ENCODE measurements around the gene RNF208.

DNA sequence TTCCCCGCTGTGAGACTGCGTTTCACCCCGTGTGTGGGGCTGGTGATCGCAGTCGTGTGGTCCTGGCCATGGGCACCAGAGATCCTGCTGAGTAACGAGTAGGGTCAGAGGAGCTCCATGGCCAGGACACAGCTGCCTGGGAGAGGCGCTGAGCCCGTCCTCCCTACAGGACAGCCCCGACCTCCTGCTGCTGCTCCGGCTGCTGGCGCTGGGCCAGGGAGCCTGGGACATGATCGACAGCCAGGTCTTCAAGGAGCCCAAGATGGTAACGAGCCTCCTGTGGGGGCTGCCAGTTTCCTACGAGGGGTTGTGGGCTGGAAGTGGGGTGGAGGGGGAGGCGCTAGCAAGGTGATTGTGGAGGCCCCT, 44.1 kb upstream of the RNF208 start:
- TF ChIP-seq, protein P1, sequence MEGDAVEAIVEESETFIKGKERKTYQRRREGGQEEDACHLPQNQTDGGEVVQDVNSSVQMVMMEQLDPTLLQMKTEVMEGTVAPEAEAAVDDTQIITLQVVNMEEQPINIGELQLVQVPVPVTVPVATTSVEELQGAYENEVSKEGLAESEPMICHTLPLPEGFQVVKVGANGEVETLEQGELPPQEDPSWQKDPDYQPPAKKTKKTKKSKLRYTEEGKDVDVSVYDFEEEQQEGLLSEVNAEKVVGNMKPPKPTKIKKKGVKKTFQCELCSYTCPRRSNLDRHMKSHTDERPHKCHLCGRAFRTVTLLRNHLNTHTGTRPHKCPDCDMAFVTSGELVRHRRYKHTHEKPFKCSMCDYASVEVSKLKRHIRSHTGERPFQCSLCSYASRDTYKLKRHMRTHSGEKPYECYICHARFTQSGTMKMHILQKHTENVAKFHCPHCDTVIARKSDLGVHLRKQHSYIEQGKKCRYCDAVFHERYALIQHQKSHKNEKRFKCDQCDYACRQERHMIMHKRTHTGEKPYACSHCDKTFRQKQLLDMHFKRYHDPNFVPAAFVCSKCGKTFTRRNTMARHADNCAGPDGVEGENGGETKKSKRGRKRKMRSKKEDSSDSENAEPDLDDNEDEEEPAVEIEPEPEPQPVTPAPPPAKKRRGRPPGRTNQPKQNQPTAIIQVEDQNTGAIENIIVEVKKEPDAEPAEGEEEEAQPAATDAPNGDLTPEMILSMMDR (IDR thresholded peaks at IDR 0.05; ENCODE audit: extremely low read depth in 1 of 2, insufficient read depth in 1 of 2, low read depth in 1 of 2, low read length in 2 of 2): no peak
- TF ChIP-seq FOS (IDR thresholded peaks at IDR 0.05; ENCODE audit: borderline replicate concordance, insufficient read depth, low read length) (no peak), POLR2AphosphoS5 (IDR thresholded peaks at IDR 0.05; ENCODE audit: insufficient read depth, low read depth, low read length) (no peak), POLR2A (IDR thresholded peaks at IDR 0.05; ENCODE audit: low read depth, low read length) (no peak), EZH2 (IDR thresholded peaks at IDR 0.05; ENCODE audit: borderline replicate concordance, low read depth, low read length, severe bottlenecking) (no peak), JUN (IDR thresholded peaks at IDR 0.05; ENCODE audit: borderline replicate concordance, insufficient read depth, insufficient read length, low read depth) (no peak)

All from endothelial cell of umbilical vein (primary cell).